ENCODE data around the gene MSH5.
"Not testable (repeated sequence)": the region's sequence is repeated elsewhere in the genome, so short reads cannot be mapped to it uniquely, and the experiment has no call there.

- TF ChIP-seq POLR2AphosphoS5 (IDR thresholded peaks at IDR 0.05; ENCODE audit: low read depth, low read length); TAF1 (IDR thresholded peaks at IDR 0.05; ENCODE audit: borderline replicate concordance, low read depth, low read length); POLR2A (IDR thresholded peaks at IDR 0.05; ENCODE audit: low read depth, low read length): not testable (repeated sequence)
These were observed 61.5 kb downstream of the MSH5 start for GRCh38 chr6:31801031-31801927.
